Kidney (tissue), 14 donors: ENCODE data around the gene VPS8. TPM values are rescaled to one million over a fixed set of nuclear protein-coding genes. Genes with fewer than 3 reads are reported as not detected.
A peak's percentile ranks its signal among the peaks of the same experiment; 100 is the strongest.
"Not testable (repeated sequence)": the region's sequence is repeated elsewhere in the genome, so short reads cannot be mapped to it uniquely, and the experiment has no call there.

ENCODE experiments used
- DNase-seq, 5 donors: peaks; one replicate each; pipeline ENCODE4 v3.0.0-alpha.2; 2013 to 2020
- FAIRE-seq: peaks from 2 replicates; lab custom pipeline; 2012; peaks lifted over from hg19 to GRCh38; lab: Jason Lieb, UNC
- H3K27ac ChIP-seq, 2 donors: one replicate each; pipeline ENCODE4 v1.7.0; 2013; ENCODE audit warnings: low read depth in 2 of 2, low read length in 2 of 2, inconsistent platforms in 1 of 2
- H3K27me3 ChIP-seq: one replicate; pipeline ENCODE4 v1.7.1; 2013; ENCODE audit warnings: low read length, inconsistent platforms; ENCODE audit not compliant: control insufficient read depth, insufficient read depth
- H3K36me3 ChIP-seq, 3 donors: one replicate each; pipeline versions ENCODE4 v1.7.0 to v1.7.1; 2013; ENCODE audit warnings: low read length in 3 of 3, control low read depth in 1 of 3, inconsistent platforms in 1 of 3; ENCODE audit not compliant: insufficient read depth in 3 of 3, control insufficient read depth in 2 of 3
- H3K4me1 ChIP-seq, 3 donors: one replicate each; pipeline versions ENCODE4 v1.7.0 to v1.7.1; 2013; ENCODE audit warnings: low read length in 3 of 3, inconsistent platforms in 1 of 3, low read depth in 1 of 3; ENCODE audit not compliant: control insufficient read depth in 2 of 3, insufficient read depth in 2 of 3
- H3K4me3 ChIP-seq, 3 donors: one replicate each; pipeline versions ENCODE4 v1.7.0 to v1.8.1; 2013; ENCODE audit warnings: low read length in 3 of 3, control low read depth in 1 of 3, inconsistent platforms in 1 of 3
- H3K9ac ChIP-seq, 3 donors: one replicate each; pipeline versions ENCODE4 v1.7.0 to v1.7.1; 2013; ENCODE audit warnings: low read length in 3 of 3, control low read depth in 1 of 3, inconsistent platforms in 1 of 3
- H3K9me3 ChIP-seq, 3 donors: one replicate each; pipeline versions ENCODE4 v1.7.0 to v1.7.1; 2013; ENCODE audit warnings: low read length in 3 of 3, control low read depth in 1 of 3, inconsistent platforms in 1 of 3; ENCODE audit not compliant: control insufficient read depth in 2 of 3, insufficient read depth in 1 of 3
- CTCF ChIP-seq: IDR thresholded peaks from 3 replicates; pipeline ENCODE4 v1.5.1; 2012; ENCODE audit warnings: mild to moderate bottlenecking, moderate library complexity, borderline replicate concordance; ENCODE audit not compliant: insufficient read depth; ENCODE audit errors: extremely low read depth
- intact Hi-C: fragments of 100-400 bp; cut with DNase I; formaldehyde crosslinking; loops from one replicate; pipeline ENCODE4 v1.11.1; 2022
- polyA plus RNA-seq: library from polyadenylated mRNA; stranded (reverse); fragments of 350-450 nt; fragmentation: Illumina TruSeq; extraction: RNeasy Lipid Tissue Mini Kit (QIAGEN cat#74804); gene quantifications from one replicate; pipeline ENCODE4 v1.2.3, GENCODE V29; 2014; ENCODE audit warnings: low read depth, low replicate concordance; ENCODE audit not compliant: insufficient read depth
- total RNA-seq: library from RNA; stranded (reverse); fragmentation: NEBNext Ultra II Directional; extraction: Animal tissue kit (Norgen Biotek cat#: 25700); gene quantifications from one replicate; pipeline ENCODE4 v1.2.1, GENCODE V29; 2021
- donor health status: control.
- donor health status: control.
- donor health status: control.
- donor health status: control.
- donor health status: control.
- donor health status: DM: yes; HTN: yes; CAD: no.
- donor health status: Normal renal cell carcinoma (clear cell type).

The VPS8 gene
- total and polyA plus RNA-seq, 2 donors from 2014 or later, result 10.8 to 55.0 TPM

- FAIRE-seq (no peak), DNase-seq (no peak)
- intact Hi-C loops, result no loop called here
Measured at GRCh38 chr3:184899953-184900595, 88.1 kb downstream of the VPS8 start.

GRCh38 chr3:184907031-184907430 is 95.1 kb downstream of the VPS8 start:
- H3K9me3 ChIP-seq, H3K4me3 ChIP-seq, H3K9ac ChIP-seq, FAIRE-seq, H3K4me1 ChIP-seq, H3K27ac ChIP-seq, H3K27me3 ChIP-seq, H3K36me3 ChIP-seq, intact Hi-C loops, DNase-seq: not testable (repeated sequence)

More at GRCh38 chr3:184899953-184900595, 88.1 kb downstream of the VPS8 start:
- Histone ChIP-seq H3K4me1 (no peaks in the 10 kb centered on the region), H3K9ac (no peak overlapping the region), H3K36me3 (peaks cover 0 to 5% (median 0%) of the 10 kb centered on the region in 3 donors), H3K9me3 (no peaks in the 10 kb centered on the region), H3K27me3 (no peaks in the 10 kb centered on the region), H3K4me3 (no peak overlapping the region), H3K27ac (no peak overlapping the region)
- no peak for TF ChIP-seq CTCF

GRCh38 chr3:184907681-184908649 is 96.0 kb downstream of the VPS8 start:
- H3K4me1 ChIP-seq, result peaks cover 0 to 5% (median 0%) of the 10 kb centered on the region in 3 donors
- H3K9me3 ChIP-seq, result no peaks in the 10 kb centered on the region
- no peak overlapping the region for H3K9ac ChIP-seq
- intact Hi-C loops, result no loop called here
- no peak overlapping the region for H3K27ac ChIP-seq
- H3K4me3 ChIP-seq, result no peak overlapping the region
- no peak for TF ChIP-seq CTCF
- no peaks in the 10 kb centered on the region for H3K27me3 ChIP-seq
- DNase-seq (peak in 2 of 5 donors; percentile 45 to 64), FAIRE-seq (no peak)
- H3K36me3 ChIP-seq, result peaks cover 0 to 3% (median 0%) of the 10 kb centered on the region in 3 donors

- no peak for TF ChIP-seq CTCF
- no peak for FAIRE-seq
- no peaks in the 10 kb centered on the region for H3K9me3 ChIP-seq
Measured at GRCh38 chr3:184908859-184909258, 96.9 kb downstream of the VPS8 start.

More at GRCh38 chr3:184908859-184909258, 96.9 kb downstream of the VPS8 start:
- H3K36me3 ChIP-seq, result peaks cover 0 to 3% (median 0%) of the 10 kb centered on the region in 3 donors
- intact Hi-C loops, result no loop called here
- peaks cover 0 to 5% (median 0%) of the 10 kb centered on the region in 3 donors for H3K4me1 ChIP-seq
- peak in 3 of 5 donors; percentile 39 to 44 (median 42) for DNase-seq
- H3K27me3 ChIP-seq, result no peaks in the 10 kb centered on the region
- H3K9ac ChIP-seq, result no peak overlapping the region
- H3K4me3 ChIP-seq, result no peak overlapping the region
- H3K27ac ChIP-seq, result no peak overlapping the region
